SW480 (cell line): ENCODE results near the gene PITX2.

ENCODE experiments used
- DNase-seq: peaks from one replicate; pipeline ENCODE4 v3.0.0-alpha.2; 2016; ENCODE audit warnings: low spot score

PITX2 gene

DNA sequence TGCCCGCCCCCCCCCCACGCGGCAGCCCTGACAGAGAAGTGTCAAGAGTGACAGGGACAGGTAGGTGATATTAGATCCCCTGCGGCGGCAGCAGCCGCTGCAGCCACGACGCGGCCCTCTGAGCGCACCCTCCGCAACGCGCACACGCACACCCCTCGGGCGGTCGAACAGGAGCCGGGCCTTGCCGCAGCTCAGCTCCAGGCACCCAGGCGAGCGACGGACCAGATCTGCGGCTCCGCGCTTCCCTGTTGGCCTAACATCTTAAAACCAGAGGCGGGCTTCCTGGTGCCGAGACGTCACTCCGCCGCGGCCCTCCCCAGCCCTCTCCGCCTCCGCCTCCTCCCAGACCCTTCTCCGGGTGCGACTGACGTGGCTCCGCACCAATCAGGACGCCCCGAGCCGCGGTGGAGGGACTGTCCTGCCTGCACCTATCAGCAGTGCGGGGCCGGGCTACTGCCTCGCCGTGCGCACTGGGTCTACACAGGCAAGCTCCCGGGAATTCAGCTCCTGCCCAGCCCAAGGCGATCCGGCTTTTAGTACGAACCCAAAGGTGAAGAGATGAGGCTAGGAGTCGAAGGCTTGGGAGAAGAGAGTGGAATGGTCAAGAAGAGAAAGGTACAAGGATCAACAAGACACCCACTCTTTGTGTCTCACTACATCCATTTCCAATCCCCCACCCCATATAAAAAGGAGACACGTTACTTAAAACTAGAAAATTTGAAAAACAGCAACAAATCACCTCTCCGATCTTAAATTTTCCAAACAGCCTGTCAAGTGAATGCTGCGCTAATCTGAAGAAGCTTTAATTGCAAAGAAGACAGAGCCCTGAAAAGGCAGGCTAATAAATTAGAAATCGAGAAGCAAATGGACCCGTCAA is at the start of gene PITX2:
PITX2 (minus strand) TSS at position 237 of the 877 bp plus-strand sequence. CDS start 617 bp downstream, outside the sequence.
- DNase-seq, result peak; percentile 90

DNA sequence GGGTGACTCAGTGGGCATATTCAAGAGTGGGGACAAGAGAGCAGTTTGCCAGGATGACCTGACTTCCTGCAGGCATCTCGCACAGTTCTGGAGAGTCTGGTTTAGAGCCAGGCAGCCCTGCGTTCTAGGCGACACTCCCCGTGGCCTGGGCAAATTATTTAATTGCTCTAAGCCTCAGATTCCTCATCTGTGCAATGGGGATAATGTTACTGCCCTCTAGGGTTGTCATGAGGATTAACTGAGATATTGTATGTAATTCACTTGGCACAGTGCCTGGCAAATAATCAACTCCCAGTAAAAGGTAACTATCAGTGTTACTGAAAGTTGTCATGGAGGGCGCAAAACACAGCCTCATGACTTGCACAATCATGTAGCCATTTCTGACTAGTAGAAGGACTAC is 48.8 kb upstream of the PITX2 start:
- DNase-seq, result no peak

DNA sequence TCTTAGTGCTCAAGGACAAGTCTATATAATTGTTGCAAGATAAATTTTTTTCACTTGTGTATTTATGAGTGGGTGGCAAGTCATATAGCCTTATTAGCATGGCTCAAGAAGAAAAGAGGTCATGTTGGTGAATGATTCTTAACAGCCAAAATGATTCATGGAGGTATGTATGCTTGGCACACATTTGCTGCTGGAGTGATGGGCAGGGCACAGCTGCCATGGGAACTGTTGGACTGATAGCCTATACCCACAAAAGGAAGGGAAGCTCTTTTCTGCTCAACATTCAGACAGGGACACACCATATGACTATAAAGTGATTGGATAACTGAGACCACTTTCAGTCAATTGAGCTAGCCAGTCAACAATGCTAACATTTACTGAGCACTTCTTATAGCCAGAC is 46.8 kb upstream of the PITX2 start:
- no peak for DNase-seq

DNA sequence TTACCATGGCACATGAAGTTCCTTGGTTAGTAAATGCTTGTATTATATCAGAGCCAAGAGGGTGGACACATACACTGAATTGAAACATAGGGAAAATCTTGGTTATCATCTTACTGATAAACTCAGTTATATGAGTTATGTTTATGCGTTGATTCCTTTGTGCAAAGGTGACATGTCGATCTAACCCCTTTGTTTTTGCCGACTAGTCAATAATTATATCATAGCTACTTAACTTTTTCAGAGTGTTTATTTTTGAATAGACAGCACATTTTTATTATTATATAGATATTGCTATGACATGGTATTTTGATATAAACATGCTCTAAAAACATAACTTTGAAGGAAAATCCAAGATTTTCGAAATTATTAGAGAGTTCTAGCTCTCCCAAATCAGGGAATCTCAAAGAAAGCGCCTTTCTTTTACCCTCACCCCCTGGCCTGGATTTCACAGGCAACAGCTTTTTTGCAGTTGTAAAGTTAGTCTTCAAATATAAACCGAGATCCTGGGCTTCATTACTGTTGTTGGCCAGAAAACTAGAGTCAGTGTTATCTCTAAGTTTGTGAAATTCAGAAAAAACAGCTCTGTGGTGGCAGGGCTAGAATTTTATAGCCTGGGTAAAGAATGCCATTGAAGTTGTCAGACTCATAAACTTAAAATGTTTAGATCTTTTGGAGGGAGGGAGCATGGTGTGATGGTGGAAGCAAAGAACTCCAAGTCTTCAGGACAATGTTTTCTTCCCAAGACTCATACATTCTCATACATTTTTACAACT is 45.8 kb upstream of the PITX2 start:
- no peak for DNase-seq

DNA sequence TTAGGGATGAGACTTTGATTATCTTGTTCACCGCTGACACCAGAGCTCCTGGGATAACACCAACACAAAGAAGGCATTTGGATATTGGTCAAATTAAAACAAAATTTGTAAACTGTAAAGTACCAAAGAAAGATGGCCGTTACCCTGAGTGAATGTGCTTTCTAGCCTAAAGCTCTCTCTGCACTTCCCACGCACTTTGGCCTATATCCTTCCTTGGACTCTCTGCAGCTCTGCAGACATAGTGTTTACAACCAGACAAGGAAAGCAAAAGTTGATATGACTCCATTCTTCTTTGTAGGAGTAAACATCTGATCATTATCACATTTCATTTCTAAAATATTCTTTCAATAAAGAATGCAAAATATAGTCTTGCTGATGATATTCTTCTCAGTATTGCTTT is 44.8 kb upstream of the PITX2 start:
- DNase-seq, result no peak

DNA sequence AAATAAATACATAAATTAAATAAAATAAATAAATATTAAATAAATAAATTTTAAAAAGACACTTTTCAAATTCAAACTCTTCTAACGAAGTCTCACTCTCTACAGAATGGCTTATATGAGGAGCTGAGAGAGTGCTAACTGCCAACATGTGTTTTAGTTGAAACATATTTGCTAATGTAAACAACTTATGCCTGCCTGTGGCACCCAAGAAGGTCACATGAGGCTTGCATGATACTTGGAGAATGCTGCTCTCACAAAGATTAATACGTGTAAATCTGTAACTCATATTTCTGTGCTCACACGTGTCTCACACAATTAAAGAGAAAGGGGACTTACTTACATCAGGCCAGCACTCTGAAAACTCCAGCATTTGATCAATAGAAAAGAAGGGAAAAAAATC is 43.2 kb upstream of the PITX2 start:
- DNase-seq, result no peak

DNA sequence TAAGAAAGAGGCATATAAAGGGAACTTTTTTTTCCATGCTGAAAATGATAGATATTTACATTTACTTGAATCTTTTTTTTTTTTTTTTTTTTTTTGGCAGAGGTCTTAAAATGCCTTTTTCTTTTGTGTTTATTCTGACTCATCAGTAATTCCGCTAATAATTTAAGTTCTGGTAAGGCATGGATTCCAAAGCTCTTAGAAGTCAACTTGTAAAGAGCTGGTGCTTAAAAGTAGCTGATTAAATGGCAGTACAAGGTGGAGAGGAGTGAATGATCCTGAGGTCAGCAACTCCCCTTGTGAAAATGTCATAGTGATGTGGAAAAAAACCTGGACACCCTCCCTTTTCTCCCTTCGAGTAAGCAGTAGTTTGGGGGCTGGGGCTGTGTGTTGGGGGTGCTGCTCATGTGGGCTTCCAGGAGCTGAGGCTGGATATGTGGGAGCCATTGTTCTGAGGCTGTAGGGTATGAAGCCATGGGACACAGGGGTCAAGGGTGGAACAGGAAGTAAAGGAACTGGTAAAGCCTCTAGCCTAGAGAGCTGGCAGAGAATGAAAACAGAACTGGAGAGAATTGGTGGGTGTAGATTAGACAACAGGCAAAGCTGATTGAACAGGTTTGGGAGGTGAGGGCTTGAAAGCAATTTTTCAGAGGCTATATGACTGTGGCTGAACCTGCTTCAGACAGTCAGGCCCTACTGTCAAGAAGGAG is 41.0 kb upstream of the PITX2 start:
- DNase-seq, result no peak

DNA sequence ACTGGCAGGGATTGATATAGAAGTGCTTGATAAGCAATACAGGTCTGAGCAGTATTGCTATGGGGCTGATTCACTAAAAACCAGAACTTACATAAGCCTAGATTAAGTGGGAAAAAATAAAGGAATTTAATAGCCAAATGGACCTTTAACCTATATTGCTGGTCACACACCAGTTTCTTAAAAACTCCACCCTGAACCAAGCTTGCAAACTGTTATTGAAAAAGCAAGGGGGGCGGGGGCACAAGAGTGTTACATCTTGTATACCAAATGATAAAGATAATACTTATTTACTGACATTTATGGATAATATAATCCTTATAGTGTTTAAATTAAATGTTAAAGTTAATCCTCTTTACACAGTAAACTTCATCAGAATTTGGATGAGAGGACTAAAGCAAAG is 40.3 kb upstream of the PITX2 start:
- DNase-seq, result no peak

DNA sequence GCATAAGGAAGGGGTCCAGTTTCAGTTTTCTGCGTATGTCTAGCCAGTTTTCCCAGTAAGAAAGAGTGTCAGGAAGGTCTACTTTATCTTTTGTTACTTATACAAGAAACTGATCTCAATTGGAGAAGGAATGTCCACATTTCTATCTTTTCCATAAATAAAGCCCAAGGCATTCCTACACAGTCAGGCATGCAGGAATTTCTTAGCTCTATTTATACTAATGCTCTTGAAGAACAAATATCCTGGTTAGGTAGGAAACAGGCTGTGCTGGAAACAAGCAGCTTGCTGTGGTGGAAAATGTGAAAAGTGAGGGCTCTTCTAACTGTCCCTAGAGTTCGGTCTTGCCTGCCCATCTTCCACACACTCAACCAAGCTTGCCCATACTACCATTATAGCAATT is 37.9 kb upstream of the PITX2 start:
- no peak for DNase-seq

DNA sequence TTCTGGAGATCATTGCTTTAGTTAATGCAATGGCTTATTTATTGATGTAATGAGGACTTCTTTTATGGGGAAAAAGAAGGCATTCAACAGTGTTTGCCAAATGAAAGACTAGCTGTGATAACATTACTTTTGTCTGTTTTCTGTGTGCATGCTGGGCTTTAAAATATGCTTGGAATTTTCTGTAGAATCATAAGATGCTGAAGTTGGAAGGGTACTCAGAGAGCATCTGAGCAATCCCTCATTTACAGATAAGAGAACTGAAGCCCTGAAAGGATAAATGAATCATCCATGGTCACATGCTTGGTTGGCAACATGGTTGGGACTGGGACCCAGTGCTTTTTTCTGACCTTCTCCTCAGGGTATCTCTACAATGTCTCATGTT is 31.4 kb upstream of the PITX2 start:
- no peak for DNase-seq

DNA sequence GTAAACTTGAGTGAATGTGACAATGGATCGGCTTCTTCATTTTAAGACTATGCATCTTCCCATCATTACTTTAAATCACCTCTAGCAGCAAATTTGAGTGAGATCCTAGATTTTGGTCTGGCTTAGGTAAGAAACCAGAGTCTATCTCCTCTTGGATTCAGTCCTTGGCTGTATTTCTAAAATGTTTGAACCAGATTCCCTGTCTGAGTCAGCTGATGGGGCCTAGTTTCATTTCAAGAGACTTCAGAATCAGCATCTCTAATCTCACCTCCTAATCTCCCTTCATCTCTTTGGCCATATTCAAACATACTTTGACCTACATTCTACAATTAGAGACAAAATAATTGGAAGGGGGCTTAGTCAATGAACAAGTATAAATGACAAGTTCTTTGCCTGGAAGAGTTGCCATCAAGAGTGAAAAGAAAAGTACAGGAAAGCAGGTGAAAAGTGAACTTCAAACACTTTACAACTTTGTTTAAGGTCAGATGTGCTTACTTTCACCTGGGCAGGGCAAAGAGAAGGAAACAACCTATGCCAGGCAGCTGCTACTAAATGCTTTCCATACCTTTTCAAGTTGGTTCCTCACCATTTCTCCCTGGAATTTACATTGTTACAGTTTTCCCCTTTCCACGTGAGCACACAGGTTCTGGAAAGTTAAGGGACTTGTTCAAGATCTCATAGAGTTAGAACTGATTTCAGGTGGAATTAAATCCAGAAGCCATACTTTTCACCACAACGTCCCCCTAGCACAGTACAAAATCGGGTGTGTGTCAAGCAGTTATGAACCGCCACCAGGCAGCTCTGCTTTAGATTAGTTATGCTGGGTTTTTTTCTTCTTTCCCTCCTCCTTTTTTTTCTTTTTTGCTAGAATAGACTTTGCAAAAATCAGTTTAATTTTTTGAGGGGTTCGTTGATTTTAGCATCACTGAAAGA is 30.7 kb upstream of the PITX2 start:
- no peak for DNase-seq

DNA sequence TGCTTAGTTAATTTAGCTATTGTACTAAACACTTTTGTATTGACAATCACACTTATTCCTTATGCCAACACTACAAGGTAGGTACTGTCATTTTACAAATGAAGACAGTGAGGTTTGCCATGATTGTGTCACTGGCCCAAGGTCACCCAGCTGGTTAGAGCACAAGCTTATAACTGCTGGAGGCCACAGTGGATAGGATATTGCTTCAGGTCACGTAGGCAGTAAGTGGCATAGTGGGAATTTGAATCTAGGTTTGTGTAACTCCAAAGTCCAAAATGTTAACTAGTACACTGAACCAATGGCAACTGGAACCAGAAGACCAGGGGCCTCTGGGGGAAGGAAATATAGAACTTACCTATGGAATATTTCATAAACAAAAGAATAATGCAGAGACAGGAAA is 21.1 kb upstream of the PITX2 start:
- DNase-seq, result no peak

DNA sequence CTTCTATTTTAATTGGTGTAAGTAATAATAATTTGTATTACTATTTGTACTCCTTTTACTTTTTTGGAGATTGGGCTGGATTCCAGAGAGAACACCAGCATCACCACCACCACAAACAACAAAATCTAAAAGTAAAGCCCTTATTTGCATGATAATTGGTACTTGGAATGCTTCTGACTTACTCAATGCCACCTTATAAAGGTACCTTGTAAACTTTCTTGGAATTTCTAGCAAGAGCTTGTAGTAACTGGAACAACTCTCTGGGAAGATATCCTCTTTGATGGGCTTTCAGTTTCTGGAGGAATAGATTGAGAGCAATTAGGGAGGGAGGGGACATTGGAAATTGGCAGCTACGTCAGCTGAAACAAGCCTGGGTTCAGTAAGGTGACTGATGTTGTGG is 20.2 kb upstream of the PITX2 start:
- no peak for DNase-seq

DNA sequence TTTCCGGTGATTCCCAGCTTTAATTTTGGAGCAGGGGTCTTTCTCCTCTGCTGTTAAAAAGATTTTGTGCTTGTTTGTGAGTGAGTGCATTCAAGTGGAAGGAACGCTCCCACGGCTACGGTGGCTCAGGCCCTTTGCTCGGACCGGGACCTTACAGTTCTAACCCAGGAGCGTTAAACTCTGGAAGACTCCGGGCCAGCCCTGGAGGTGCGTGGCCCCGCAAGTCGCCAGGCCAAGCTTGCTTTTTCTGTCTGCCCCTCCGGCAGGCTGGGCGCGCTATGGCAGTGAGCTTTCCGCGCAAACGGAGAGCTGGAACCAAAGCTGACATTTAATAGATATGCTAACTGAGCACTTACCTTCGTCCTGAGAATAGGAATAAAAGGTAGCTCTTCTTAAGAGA is 18.3 kb upstream of the PITX2 start:
- DNase-seq, result no peak

DNA sequence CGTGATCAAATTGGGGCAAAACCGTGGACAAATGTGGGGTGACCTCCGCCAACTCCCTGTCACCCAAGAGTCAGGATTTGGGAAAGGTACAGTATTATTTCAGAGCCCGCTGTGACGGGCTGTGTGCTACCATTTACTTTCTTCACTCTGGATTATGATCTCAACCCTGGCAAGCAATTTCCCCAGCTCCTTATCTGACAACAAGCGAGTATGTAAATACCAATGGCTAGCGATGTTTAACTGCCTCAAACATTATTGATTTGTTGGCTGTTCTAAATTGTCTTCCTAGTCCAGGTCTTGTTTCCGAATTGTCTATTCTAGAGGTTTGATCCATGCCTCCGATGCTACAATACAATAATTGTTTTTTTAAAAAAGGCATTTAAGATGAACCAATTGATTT is 17.7 kb upstream of the PITX2 start:
- no peak for DNase-seq

DNA sequence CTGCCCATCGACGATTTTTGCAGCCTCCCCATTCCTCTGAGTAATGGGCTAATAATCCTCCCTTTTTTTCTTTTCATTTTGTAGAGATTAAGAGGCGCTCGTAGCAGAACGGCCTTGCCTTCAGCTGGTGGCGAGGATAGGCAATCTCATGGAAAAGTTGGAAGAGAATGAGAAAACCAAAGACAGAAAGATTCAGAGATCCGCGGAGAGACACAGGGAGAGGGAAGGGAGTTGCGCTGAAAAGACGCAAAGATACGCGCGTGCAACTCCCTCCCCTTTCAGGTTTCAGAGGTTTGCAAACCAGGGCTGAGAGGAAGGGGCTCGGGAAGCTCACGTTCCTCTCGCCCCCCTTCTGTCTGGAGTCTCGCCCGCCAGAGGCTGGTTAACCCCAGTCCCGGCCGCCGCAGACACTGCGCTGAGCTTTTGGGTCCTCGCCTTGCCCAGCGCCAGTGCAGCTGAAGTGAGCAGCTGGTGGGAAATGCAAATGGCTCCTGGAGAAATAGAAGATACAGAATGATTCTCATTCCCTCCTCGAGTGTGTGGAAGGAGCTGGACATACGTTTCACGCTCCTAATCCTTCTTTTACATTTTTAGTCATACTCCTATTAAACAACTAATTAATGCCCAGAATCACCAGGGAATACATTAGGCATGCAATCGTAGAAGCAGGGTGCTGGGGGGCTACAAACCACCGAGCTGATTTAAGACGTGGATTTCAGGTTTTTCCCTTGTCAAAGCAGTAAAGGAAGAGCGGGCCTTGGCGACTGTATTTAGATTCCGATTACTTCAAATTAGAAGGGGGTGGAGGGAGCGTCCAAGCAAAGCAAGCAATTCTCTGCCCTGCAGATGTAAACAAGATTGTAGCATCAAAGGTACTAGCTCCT is 16.6 kb upstream of the PITX2 start:
- DNase-seq, result no peak

DNA sequence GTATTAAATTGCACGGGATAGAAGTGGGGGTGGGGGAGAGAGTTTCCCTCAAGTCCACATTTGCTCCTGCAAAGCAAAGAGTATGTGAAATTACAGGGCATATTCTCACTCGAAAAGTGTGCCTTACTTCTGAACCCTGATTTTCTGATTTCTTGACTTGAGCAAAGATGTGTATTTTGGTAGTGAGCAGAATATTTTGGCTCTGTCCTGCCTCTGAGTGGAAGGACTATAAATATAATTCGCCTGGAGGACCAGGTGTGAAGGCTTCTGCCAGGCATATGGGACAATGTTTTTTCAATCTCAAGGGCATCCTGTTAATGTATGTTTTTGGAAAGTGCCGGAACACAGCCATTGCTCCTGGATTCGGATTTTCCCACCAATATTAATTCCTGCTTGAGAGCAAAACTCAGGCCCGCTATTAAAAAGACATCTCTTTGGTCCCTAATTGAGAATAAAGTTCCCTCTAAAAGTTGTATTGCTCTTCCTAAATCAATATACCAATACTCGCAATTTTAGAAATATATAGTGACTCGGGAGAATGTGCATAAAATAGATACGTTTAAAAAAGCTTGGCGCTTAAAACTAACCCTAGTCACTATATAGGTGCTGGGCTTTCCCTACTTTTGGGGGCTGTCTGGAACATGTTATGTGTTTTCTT is 15.3 kb upstream of the PITX2 start:
- no peak for DNase-seq

DNA sequence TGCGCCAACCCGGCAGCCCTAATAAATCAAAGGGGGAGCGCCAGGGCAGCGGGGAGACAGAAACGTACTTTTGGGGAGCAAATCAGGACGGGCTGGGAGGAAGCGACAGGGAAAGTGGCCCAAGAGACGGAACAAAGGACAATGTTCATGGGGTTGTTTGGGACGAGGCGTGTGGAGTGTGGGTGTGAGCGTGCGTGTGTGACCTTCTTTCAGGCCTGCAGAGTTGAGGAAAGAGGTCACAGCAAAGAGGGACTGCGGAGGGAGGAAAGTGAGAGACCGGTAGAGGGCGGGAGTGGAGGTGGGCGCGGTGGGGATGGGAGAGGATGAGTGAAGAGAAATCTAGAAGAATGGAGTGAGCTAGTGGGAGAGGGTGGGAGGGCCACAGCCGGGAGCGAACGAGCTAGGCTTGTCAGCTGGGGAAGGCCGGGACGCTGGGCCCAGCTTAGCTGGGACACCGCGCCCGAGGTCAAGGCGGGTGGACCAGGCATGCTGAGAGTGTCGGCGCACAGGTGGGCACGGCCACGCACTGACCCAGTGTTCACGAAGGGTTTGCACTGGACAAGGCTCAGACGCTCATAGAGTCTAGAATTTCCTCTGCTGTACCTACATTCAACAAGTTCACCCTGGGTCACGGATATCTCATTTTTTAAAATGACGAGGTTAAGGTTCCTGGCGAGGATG is 14.7 kb upstream of the PITX2 start:
- no peak for DNase-seq

DNA sequence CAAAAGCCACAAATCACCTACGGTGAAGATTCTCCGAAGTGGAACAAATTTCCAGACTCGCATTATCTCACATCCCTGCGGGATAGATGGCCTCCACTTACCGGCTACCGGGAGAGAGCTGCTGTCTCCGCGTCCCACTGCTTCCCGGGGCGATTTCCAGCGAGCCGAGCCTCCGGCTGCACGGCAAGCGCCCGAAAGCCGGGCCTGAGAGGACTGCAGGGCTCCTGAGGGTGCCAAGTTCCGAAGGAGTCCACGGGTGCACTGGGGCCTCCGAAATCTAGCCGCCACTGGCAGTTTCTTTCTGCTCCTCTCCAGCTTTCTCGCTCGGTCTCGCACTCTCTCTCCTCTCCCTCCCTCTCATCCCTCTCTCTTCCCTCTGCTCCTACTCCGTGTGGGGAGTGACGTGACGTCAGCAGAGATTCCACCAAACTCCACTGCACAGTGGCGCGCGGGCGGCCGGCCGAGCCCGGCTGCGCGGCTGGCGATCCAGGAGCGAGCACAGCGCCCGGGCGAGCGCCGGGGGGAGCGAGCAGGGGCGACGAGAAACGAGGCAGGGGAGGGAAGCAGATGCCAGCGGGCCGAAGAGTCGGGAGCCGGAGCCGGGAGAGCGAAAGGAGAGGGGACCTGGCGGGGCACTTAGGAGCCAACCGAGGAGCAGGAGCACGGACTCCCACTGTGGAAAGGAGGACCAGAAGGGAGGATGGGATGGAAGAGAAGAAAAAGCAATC is 14.0 kb upstream of the PITX2 start:
- peak; percentile 37 for DNase-seq
